Activated effector memory CD4-positive, alpha-beta T cell treated with Interleukin-2 at 50 U/mL for 16 hours (primary cell): Measurements from ENCODE around the gene DNAH1.

Source experiments
- DNase-seq: peaks from one replicate; pipeline ENCODE4 v3.0.0-alpha.2; 2020

Gene DNAH1

GRCh38 chr3:52393959-52394670 is 78.0 kb downstream of the DNAH1 start:
- no peak for DNase-seq

- no peak for DNase-seq
Observed at GRCh38 chr3:52394751-52395502, 78.8 kb downstream of the DNAH1 start.

- DNase-seq, result no peak
Observed at GRCh38 chr3:52395503-52395865, 79.4 kb downstream of the DNAH1 start.

GRCh38 chr3:52396011-52396906 is 80.1 kb downstream of the DNAH1 start:
- DNase-seq, result no peak

- no peak for DNase-seq
Observed at GRCh38 chr3:52396907-52397591, 80.9 kb downstream of the DNAH1 start.

- no peak for DNase-seq
Observed at GRCh38 chr3:52397676-52398399, 81.7 kb downstream of the DNAH1 start.

GRCh38 chr3:52398670-52399081 is 82.6 kb downstream of the DNAH1 start:
- no peak for DNase-seq

- no peak for DNase-seq
Observed at GRCh38 chr3:52399131-52399530, 83.0 kb downstream of the DNAH1 start.

- DNase-seq, result no peak
Observed at GRCh38 chr3:52399593-52399992, 83.5 kb downstream of the DNAH1 start.

GRCh38 chr3:52400275-52400793 is 84.2 kb downstream of the DNAH1 start:
- no peak for DNase-seq

- no peak for DNase-seq
Observed at GRCh38 chr3:52401021-52401420, 84.9 kb downstream of the DNAH1 start.

GRCh38 chr3:52401551-52401950 is 85.4 kb downstream of the DNAH1 start:
- no peak for DNase-seq

- no peak for DNase-seq
Observed at GRCh38 chr3:52402101-52402521, 86.0 kb downstream of the DNAH1 start.

- no peak for DNase-seq
Observed at GRCh38 chr3:52402706-52403270, 86.7 kb downstream of the DNAH1 start.

- DNase-seq, result no peak
Observed at GRCh38 chr3:52403271-52403841, 87.2 kb downstream of the DNAH1 start.

GRCh38 chr3:52403955-52404354 is 87.8 kb downstream of the DNAH1 start:
- DNase-seq, result no peak

GRCh38 chr3:52404391-52404790 is 88.3 kb downstream of the DNAH1 start:
- no peak for DNase-seq

GRCh38 chr3:52405066-52405465 is 88.9 kb downstream of the DNAH1 start:
- no peak for DNase-seq

- DNase-seq, result no peak
Observed at GRCh38 chr3:52405601-52406110, 89.5 kb downstream of the DNAH1 start.

- no peak for DNase-seq
Observed at GRCh38 chr3:52406231-52406661, 90.1 kb downstream of the DNAH1 start.
